HG03378 (cell line): ENCODE data around the gene FHOD3.

Source experiments
- ATAC-seq: cut with Tn5 transposase; IDR thresholded peaks from one replicate; pipeline ENCODE4 v1.9.1; 2021; ENCODE audit warnings: mild to moderate bottlenecking, moderate library complexity; ENCODE audit not compliant: unreplicated experiment

FHOD3 gene

DNA sequence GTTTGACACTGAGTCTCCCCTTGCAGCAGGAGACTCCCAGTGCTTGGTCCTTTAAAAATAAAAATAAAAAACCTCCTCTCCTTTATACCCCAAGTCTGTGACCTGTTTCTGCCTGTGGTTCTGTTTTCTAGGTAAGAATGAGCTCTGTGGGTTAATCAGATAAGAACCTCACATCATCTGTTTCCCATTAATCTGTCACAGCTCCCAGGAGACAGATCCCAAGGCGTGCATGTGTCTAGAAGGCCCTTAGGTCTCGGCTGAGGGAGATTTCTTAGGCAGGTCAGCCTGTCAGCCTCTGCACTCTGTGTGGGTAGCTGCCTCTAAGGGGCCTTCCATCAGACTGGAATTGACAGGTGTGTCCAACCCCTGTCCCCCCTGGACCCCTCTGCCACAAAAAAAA, 80.7 kb downstream of the FHOD3 start:
- no peak for ATAC-seq

DNA sequence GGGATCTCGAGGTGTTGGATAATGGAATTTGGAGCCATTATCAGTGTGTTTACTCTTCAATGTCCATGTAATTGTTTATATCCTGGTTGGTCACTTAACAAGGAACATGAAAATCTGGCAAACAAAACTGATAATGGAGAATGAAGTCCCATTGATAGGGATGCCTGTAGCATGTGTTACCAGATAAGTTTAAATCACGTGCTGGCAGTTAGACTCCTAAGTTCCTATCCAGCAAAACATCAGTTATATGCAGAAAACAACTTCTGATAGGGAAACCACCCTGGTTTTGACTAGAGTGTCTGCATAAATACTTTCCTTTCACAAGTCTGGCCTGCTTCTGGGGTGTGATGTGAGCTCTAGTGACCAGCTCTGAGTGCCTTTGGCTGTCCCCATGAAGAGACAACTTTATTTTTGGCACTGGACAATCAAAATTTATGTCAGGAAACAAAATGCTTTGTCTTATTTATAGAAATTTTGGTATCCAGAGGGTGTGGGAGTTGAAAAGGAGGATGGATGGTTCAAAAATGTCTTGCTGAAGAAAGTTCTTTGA, 82.0 kb downstream of the FHOD3 start:
- ATAC-seq = no peak

DNA sequence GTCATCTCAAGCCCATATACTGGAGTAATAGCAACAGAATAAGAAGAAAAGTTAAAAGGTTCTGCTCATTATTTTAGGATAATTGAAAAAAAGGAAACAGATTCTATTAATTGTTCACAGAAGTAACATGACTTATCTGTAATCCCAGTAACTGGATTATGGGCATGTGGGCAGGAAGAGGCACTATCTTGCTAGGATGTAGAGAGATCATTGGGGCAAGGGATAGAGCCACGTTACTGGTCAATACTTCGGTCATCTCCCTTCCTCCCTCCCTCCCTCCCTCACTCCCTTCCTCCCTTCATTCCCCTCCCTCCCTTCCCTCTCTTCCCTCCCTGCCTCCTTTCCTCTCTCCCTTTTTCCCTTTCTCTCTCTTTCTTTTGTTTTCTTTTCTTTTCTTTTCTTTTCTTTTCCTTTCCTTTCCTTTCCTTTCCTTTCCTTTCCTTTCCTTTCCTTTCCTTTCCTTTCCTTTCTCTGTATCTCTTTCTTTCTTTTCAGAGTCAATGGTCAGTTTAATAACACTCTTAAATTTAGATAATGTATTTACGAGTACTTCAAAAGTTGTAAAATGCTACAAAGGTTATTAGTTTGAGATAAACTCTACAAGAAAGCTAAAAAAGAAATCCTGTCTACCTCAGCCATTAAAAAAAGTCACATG, 82.8 kb downstream of the FHOD3 start:
- ATAC-seq = no peak

DNA sequence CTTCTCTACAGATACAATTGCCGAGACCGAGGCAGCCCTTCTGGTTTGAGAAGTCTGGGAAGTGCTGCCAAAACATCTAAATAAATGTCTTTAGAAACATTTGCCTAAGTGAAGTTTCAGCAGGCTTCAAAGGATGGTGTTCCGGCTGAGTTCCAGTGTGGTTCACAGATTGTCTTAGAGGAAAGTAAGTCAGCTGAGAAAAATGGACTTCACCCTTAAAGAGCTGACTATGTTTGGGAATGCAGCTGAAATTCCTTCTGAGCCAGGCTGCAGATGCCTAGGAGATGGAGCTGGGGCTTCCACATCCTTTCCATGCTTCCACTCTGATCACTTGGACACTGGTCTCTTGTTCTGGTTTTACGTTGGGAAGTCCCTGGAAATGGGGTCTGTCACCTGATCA, 83.6 kb downstream of the FHOD3 start:
- no peak for ATAC-seq

DNA sequence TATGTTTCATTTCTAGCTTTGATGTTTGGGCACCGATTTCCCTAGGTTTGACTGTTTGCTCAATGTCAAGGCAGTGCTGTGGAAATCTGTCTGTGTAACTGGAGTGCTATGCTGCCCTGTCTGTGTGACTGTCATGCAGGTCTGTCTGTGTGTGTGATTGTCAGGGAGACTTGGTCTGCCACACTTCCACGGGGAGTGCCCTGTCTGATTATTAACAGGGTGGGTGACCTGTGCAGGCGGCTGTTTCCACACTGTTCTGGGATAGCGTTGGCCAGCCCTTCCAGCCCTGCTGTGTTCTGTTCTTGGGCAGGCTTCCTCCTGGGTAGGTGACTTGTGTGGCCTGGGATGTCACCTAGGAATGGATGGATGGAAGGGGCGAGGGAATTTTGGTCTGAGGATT, 85.3 kb downstream of the FHOD3 start:
- ATAC-seq = no peak

DNA sequence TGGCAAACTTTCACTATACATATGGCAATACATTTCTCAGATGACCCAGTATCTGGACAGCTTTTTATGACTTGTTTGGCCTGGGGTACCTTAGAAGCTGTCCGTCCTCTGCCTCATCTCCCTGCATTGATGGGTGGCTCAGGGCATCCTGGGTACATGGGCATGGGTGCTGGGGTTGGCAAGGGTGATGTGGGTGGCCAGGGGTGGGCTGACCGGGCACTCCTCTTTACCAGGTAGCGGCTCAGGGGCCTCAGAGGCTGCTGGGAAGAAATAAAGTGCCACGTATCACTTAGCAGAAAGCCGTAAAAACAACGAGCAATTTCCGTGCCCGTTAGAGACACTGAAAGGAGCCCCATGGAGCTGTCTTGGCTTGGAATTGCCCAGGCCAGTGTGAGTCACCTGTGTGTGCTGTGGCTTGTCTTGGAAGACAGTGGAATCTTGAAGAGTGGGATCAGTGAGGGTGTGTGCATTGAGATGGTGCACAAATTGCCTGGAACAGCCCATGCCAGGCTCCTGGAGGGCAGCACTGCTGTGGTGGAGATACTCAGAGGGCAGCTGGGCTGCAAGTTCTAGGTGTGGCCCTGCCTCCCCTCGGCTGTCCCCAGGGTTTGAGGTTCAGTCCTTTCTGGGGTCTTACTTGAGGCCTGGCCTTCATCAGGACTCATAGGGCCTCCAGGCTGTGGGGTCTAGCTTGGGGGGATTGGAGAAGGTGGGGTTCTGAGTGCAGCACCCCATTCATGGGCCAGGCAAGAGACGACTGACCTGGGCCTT, 88.8 kb downstream of the FHOD3 start:
- ATAC-seq = no peak

DNA sequence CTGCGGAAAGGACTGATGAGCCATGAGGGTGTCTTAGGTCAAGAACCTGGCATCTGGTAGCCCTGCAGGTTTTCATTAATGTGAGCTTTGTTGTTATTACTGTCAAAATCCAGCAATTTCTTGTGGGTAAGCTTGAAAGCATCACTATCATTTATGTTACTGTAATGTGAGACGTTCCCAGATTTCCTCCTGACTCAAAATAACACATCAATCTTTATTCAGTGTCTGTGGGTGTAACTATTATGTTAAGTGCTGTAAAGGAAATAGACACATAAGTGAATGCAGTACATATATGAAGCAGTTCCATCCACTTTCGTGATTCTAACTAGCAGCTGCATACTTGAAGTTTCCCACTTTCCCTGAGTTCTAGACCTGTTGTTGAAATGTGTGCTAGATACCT, 89.8 kb downstream of the FHOD3 start:
- no peak for ATAC-seq

DNA sequence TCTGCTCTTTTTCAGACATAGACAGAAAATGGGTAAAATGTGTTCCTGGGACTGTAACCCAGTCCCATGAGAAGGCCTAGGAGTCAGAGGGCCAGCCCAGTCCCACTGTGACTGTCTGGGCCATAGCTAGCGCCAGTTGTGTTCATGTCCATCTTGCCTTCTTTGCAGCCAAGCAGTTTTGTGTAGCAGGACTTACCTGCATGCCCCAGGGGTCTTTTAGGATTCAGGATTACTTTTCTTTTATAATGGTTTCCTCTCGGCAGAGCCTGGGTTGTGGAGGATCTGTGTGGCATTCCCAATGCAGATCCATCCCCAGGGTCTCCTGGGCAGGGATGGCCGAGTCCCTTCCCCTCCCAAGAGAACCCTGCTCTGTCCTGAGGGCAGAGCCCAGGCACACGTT, 90.8 kb downstream of the FHOD3 start:
- no peak for ATAC-seq

DNA sequence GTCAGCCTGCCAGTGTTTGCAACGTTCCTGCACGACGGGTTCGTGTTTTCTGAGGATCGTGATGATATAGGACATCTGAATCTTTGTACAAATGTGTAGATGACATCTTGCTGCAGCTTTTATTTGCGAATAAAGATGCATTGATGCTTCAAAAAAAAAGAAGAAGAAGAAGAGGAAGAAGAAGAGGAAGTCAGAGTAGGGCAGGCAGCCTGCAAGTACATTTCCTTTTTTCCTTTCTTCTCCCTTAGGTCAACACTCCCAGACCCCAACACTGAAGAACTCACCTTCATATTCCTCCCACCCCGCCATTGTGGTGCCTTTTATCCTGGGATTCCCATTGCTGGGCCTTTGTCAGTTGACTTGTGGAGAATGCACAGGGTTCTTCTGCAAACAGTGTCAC, 91.5 kb downstream of the FHOD3 start:
- no peak for ATAC-seq

DNA sequence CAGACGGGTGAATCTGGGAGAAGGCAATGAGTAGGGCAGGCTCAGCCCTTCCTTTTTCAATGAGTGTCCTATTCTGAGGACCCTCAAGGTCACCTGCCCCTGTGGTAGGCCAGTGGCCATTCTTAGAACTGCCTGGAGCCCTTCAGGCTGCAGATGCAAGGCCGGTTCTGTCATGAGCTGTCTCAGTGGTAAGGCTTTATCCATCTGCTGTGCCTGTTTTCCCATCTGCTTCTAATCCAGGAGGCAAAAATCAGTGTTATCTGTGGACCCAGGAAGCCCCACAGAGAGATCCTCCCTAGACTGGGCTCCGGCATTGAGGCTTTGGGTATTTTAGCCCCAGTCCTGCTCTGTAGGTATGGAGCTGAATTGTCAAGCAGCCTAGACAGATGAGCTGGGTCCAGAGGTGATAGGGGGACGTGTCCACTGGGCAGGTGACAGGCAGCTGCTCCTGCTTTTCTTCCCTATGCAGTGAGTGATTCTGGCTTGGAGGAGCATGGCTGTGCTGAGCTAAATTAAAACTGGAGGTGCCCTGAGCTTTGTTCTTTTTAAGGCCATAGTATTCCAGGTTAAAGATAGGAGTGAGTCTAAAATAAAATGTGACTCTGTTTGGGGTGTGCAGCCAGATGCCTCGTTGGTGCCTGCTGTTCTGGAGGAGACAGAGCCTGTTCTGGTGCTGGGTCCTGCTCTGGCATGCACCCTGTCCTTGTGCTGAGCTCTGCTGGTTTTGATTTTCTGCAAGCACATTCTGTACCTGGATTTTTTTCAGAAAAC, 92.5 kb downstream of the FHOD3 start:
- no peak for ATAC-seq

DNA sequence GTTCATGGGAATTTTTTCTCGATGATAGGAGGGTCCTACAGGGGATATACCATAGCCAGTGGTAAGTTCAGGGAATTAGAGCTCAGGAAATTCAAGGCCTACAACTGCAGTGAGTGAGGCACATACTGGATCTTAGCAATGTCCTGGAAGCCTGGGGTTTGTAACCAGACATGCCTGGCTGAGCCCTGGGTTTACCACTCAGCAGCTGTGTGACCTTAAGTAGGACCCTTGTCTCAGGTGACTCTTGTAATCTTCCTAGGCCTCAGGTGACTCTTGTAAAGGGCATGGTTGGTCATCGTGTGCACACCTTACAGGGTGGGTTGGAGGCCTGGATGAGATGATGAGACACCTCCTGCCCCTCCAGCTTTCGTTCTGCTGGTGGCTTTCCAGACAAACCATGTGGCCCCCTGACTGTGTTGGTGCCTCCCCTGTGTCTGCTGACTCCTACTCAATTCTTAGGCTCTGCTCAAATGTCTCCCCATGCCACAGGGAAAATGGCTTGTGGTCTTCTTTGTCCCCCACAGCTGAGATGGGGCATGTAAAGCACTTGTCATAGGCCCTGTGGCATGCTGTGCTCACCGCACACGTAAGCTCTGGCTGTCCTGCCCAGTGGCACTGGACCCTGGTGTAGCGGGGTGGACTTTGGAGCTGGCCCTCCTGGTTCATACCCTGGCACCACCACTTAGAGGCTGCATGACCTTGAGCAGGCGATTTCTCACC, 94.1 kb downstream of the FHOD3 start:
- no peak for ATAC-seq

DNA sequence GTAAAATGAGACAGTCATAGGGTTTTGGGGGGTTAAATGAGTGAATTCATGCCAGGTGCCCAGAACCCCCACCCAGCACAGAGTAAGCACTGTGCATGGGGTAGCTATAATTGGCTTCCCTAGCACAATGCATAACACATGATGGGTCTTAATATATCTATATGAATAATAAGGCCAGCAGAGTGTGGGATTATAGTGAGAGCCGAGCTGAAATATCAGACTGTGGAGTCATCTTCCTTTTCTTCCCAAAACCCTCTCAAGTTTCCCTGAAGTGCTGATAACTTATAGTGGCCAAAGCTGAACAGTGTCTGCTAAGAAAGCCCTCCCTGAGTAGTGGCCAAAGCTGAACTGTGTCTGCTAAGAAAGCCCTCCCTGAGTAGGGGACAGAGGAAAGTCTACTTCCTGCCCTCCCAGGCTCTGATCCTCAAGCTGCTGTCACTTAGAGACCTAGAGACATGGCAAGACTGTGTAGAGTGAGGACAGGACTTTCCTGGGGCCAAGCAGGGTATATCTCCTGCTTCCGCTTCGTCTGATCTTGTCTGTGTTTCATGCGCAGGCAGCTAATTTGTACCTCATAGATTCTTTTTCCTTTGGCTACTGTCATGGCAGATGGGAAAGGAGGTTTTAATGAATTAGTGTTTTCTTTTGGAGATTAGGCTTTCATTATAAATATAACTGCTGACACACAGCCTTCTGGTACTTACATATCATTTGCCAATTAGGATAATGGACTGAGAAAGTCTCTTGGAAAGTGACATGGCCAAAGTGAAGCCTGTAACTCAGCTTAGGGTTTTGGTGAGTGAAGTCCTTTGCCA, 94.9 kb downstream of the FHOD3 start:
- no peak for ATAC-seq

DNA sequence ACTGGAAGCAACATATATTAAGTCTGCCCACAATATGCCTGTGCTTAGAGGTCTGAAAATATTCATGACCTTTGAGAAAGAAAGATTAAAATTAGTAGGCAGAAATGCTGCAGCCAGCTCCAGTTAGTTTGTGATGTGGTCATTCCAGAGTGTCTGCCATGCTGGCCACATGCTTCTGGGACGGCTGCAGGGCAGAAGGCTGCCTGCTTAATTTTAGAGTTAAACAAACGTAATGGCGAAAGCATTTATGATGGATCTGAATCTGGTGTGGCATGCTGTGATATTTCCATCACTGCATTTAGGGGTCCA, 95.4 kb downstream of the FHOD3 start:
- no peak for ATAC-seq

DNA sequence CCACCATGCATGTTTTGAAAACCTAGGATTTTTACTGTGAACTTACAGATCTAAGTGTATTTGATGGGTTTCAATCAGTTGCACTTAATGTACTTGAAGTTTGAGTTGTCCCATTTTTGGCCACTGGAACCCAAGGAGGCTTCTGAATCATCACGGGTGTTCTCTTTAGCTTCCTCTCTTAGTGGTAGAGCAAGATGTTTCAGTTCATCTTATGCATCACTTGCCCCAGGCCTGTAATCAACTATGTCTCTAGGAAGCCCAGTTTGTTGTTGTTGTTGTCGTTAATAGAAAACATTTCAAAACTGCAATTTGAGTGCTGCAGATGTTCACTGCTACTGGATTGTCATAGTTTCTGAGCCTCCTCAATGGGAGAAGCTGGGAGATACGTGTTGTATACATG, 97.0 kb downstream of the FHOD3 start:
- no peak for ATAC-seq

DNA sequence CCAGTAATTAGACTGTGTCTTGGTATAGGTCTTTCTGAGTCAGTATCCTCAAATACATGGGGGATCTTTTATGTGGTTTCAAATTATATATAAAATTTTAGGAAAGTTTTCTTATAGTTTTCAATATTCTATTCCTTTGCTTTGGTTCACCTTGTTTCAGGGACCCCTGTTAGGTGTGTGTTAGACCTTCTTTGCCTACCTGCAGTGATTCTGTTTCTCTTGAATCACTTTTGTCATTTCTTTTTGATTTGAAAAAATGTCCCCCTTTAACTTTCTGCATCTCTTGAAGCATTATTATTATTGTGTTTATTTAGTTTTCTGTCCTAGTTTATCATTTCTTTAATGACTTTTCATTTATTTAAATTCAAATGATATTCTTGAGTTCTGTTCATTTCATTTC, 98.7 kb downstream of the FHOD3 start:
- ATAC-seq = no peak

DNA sequence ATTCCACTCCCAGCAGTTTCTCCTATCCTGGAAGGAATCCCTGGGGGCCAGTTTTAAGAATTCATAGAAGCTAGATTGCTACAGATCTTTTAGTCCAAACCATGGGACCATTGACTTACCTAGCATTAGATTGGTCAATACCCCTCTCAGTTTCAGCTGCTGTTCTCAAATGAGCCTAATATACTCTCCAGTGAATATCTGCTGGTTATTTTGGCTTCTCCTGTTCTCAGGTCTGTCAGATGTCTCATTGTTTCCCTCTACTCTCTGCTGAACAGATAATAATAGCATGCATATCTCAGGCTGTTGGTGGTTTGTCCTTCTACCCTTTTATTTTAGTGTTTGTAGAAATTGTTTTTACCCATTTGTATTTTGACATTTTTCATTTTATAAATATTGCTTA, 99.5 kb downstream of the FHOD3 start:
- ATAC-seq = no peak

DNA sequence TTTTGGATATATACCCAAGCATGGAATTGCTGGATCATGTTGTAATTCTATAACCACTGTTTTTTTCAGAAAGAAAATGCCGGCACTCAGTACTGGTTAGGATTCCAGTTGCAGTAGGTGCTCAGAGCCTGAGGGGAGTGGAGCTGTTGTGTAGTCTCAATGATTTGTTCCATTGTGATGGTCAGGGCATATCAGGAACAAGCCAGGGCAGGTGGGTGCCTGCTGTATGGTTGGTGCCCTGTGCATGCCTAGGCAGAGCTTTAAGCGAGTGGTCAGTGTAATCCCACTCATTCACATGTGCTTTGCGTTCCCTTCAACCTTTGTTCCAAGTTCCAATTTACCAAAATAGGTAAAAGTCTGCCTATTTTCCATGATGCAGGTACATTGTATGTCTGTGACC, 100.9 kb downstream of the FHOD3 start:
- no peak for ATAC-seq

DNA sequence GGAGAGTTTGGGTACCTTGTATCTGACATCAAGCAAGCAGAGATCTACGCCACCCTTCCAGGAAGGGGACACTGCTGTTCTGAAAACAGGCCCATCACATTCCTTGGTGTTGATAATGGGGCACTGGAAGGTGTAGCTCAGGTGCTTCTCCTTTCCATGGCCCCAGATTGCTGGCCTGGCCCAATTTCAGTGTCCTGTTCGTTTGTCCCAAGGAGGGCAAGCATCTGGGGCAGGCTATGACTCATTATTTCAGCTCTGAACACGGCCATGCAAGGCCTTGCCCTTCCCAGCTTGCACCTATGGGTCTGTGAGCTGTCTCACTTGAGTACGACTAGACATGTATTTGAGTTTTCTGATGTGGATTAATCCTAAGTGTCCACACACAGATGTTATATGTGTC, 101.5 kb downstream of the FHOD3 start:
- ATAC-seq = no peak

DNA sequence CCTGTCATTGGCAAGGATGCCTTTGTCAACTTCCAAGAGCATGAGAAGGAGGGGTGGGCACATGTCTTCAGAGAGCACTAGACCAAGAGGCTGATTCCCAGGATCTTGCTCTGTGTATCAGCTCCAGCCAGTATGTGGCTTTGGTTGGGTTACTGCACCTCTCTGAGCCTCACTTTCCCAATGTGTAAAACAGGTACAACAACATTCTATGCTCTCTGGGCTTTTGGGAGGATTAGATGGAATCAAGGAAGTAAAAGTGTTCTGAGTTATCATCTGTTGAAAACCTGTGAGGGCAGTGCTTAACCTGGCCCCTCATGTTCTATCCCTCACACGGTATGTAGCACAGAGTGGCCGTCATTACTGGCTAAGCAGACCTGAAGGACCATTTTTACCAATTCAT, 103.9 kb downstream of the FHOD3 start:
- ATAC-seq = no peak

DNA sequence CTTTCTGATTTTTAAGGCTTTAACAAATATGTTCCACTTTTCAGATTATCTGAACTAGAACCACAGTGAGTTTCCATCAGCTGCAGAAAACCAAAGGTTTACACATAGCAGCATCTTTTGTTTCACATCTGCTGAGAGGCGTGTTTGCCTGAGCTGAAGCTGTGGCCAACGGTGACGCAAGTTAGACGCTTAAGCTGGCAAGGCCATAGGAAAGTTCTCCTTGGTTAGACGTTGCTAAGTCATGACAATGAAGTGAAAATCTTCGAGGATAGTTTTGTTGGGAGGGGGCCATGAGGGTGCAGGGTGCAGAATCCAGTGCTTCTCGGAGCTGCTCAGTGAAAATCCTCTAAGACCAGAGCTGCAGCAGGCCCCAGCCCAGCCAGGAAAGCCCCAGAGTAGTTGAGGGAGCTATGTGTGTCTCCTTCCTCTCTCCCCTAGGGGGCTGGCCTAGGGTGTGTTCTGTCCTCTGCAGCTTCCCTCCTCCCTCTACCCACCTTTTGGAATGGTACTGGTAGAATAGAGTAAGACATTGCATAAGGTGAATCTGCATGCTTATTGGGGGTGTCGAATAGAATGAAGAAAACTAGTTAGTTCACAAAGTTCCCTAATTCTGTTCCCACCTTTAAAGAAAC, 105.4 kb downstream of the FHOD3 start:
- no peak for ATAC-seq
